Peyer's patch (tissue), 4 donors: ENCODE data around the gene PNO1.

Source experiments
- CTCF ChIP-seq, 6 experiments: fragments of 450-650 bp in 4 of 6; fragments of 200-600 bp in 2 of 6; sonication (generic) in 1 of 6; IDR thresholded peaks; one replicate each; pipeline ENCODE4 v1.5.1; 2017 to 2019; ENCODE audit warnings: antibody characterized with exemption in 6 of 6, mild to moderate bottlenecking in 3 of 6, moderate library complexity in 1 of 6
- POLR2A ChIP-seq, 2 donors: fragments of 450-650 bp; IDR thresholded peaks; one replicate each; pipeline ENCODE4 v1.5.1; 2017; ENCODE audit warnings: antibody characterized with exemption in 2 of 2, mild to moderate bottlenecking in 2 of 2, moderate library complexity in 2 of 2

DNA sequence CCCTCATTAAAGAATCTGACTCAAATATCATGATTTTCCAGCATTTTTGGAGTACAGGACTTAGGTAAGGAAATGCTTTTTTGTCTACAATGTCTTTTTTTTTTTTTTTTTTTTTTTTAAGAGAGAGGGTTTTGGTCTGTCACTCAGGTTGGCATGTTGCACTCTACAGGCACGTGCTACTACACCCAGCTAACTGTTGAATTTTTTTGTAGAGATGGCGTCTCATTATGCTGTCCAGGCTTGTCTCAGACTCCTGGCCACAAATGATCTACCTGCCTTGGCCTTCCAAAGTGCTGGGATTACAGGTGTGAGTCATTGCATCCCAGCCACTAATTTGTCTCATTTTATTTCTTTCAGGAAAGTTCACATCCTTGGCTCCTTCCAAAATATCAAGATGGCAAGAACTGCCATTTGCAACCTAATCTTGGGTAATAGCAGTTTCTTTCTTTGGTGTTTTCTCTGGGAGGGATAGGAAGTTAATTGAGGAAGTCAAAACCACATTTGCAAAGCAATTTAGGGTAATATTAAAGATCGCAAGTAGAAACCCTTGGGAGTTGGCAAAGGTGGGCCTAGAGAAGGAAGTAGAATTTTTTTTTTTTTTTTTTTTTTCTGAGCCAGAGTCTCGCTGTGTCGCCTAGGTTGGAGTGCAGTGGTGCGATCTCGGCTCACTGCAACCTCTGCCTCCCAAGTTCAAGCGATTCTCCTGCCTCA lies 15.5 kb downstream of the PNO1 start:
- TF ChIP-seq CTCF (IDR thresholded peaks at IDR 0.05): no peak
- no peak for TF ChIP-seq POLR2A (IDR thresholded peaks at IDR 0.05)
